HEK293 (cell line): ENCODE measurements around the gene RBMXL3.

Source experiments
- CTCF ChIP-seq: fragments of 450-650 bp; formaldehyde crosslinking; IDR thresholded peaks from 2 replicates; pipeline ENCODE4 v1.5.1; 2016; ENCODE audit warnings: missing biosample characterization, missing genetic modification characterization
- HOXA7 ChIP-seq: sonication (generic); formaldehyde crosslinking; IDR thresholded peaks from 2 replicates; pipeline ENCODE4 v1.8.1; 2022; ENCODE audit warnings: missing genetic modification reagents, borderline replicate concordance
- PRDM4 ChIP-seq: fragments of 450-650 bp; formaldehyde crosslinking; IDR thresholded peaks from 2 replicates; pipeline ENCODE4 v1.5.1; 2017; ENCODE audit warnings: missing biosample characterization, missing genetic modification characterization
- YY1 ChIP-seq: fragments of 450-650 bp; formaldehyde crosslinking; IDR thresholded peaks from 2 replicates; pipeline ENCODE4 v1.5.1; 2018; ENCODE audit warnings: missing biosample characterization, missing genetic modification characterization
- ZBTB7A ChIP-seq: fragments of 450-650 bp; formaldehyde crosslinking; IDR thresholded peaks from 2 replicates; pipeline ENCODE4 v1.5.1; 2016; ENCODE audit warnings: low read depth, missing biosample characterization, missing genetic modification characterization
- ZNF19 ChIP-seq: fragments of 450-650 bp; formaldehyde crosslinking; IDR thresholded peaks from 2 replicates; pipeline ENCODE4; 2016; ENCODE audit warnings: missing biosample characterization, missing genetic modification characterization, low read depth
- ZNF391 ChIP-seq: fragments of 450-650 bp; formaldehyde crosslinking; IDR thresholded peaks from 2 replicates; pipeline ENCODE4 v1.5.1; 2016; ENCODE audit warnings: low read depth, missing biosample characterization, missing genetic modification characterization, borderline replicate concordance
- ZNF621 ChIP-seq: fragments of 450-650 bp; formaldehyde crosslinking; IDR thresholded peaks from 2 replicates; pipeline ENCODE4 v1.5.1; 2017; ENCODE audit warnings: missing biosample characterization, missing genetic modification characterization
- ZNF701 ChIP-seq: fragments of 450-650 bp; formaldehyde crosslinking; IDR thresholded peaks from 2 replicates; pipeline ENCODE4 v1.5.1; 2016; ENCODE audit warnings: missing biosample characterization, missing genetic modification characterization
- ZXDB ChIP-seq: fragments of 450-650 bp; formaldehyde crosslinking; IDR thresholded peaks from 2 replicates; pipeline ENCODE4 v1.5.1; 2016; ENCODE audit warnings: missing biosample characterization, missing genetic modification characterization

- no peak for TF ChIP-seq PRDM4
- no peak for TF ChIP-seq ZNF701 (tag by site-specific recombination)
- no peak for TF ChIP-seq ZNF621 (tag by site-specific recombination)
- no peak for TF ChIP-seq ZNF391 (tag by site-specific recombination)
- no peak for TF ChIP-seq CTCF (tag by site-specific recombination)
- no peak for TF ChIP-seq HOXA7 (CRISPR knock-in tag)
- no peak for TF ChIP-seq YY1 (tag by site-specific recombination)
- no peak for TF ChIP-seq ZBTB7A
- no peak for TF ChIP-seq ZNF19
- no peak for TF ChIP-seq ZXDB
Measured at GRCh38 chrX:115192244-115192700, 3.1 kb downstream of the RBMXL3 start.
